Activated CD4-positive, CD25-positive, alpha-beta regulatory T cell treated with anti-CD3 and anti-CD28 coated beads, Interleukin-2, amount 50 U/mL, for 72 hours (primary cell): ENCODE results near the gene SLC7A6OS.
"Not testable (repeated sequence)": the region's sequence is repeated elsewhere in the genome, so short reads cannot be mapped to it uniquely, and the experiment has no call there.

Experiments
- DNase-seq: peaks from one replicate; pipeline ENCODE4 v3.0.0; 2021

The SLC7A6OS gene

GRCh38 chr16:68297908-68298307 is 12.8 kb downstream of the SLC7A6OS start:
- DNase-seq = no peak

GRCh38 chr16:68296693-68297092 is 14.1 kb downstream of the SLC7A6OS start:
- DNase-seq = no peak

GRCh38 chr16:68296291-68296690 is 14.5 kb downstream of the SLC7A6OS start:
- DNase-seq = no peak

GRCh38 chr16:68292425-68292824 is 18.3 kb downstream of the SLC7A6OS start:
- no peak for DNase-seq

- no peak for DNase-seq
These were observed 19.5 kb downstream of the SLC7A6OS start for GRCh38 chr16:68291227-68291626.

GRCh38 chr16:68290450-68290849 is 20.3 kb downstream of the SLC7A6OS start:
- DNase-seq = no peak

GRCh38 chr16:68289621-68290329 is 21.0 kb downstream of the SLC7A6OS start:
- peak; percentile 47 for DNase-seq

GRCh38 chr16:68289202-68289601 is 21.5 kb downstream of the SLC7A6OS start:
- no peak for DNase-seq

- DNase-seq = not testable (repeated sequence)
These were observed 21.9 kb downstream of the SLC7A6OS start for GRCh38 chr16:68288796-68289195.

- no peak for DNase-seq
These were observed 22.5 kb downstream of the SLC7A6OS start for GRCh38 chr16:68288252-68288650.

- no peak for DNase-seq
These were observed 23.2 kb downstream of the SLC7A6OS start for GRCh38 chr16:68287276-68288251.

GRCh38 chr16:68286153-68287074 is 24.3 kb downstream of the SLC7A6OS start:
- no peak for DNase-seq

GRCh38 chr16:68285683-68286082 is 25.1 kb downstream of the SLC7A6OS start:
- no peak for DNase-seq

- DNase-seq = no peak
These were observed 25.9 kb downstream of the SLC7A6OS start for GRCh38 chr16:68284847-68285246.

GRCh38 chr16:68283801-68284598 is 26.7 kb downstream of the SLC7A6OS start:
- no peak for DNase-seq

GRCh38 chr16:68283346-68283745 is 27.4 kb downstream of the SLC7A6OS start:
- DNase-seq = no peak

GRCh38 chr16:68282064-68282452 is 28.7 kb downstream of the SLC7A6OS start:
- DNase-seq = no peak

GRCh38 chr16:68281368-68282063 is 29.2 kb downstream of the SLC7A6OS start:
- no peak for DNase-seq

GRCh38 chr16:68279726-68280558 is 30.8 kb downstream of the SLC7A6OS start:
- no peak for DNase-seq

GRCh38 chr16:68276223-68276622 is 34.5 kb downstream of the SLC7A6OS start:
- DNase-seq = no peak
